Adipocyte (in vitro differentiated cells): Measurements from ENCODE around the gene PUM2.
"Not testable (repeated sequence)": the region's sequence is repeated elsewhere in the genome, so short reads cannot be mapped to it uniquely, and the experiment has no call there.

Source experiments
- DNase-seq: peaks from one replicate; pipeline ENCODE4 v3.0.0-alpha.2; 2015; ENCODE audit warnings: low read depth
- H3K27me3 ChIP-seq: replicated peaks from 2 replicates; pipeline ENCODE4 v1.7.0; 2013; ENCODE audit warnings: mild to moderate bottlenecking, low read length, moderate library complexity; ENCODE audit not compliant: control insufficient read depth, insufficient read depth
- H3K36me3 ChIP-seq: 2 replicates; pipeline ENCODE4 v1.7.0; 2013; ENCODE audit warnings: low read length, mild to moderate bottlenecking, moderate library complexity; ENCODE audit not compliant: control insufficient read depth, insufficient read depth, severe bottlenecking
- H3K4me1 ChIP-seq: 2 replicates; pipeline ENCODE4 v1.7.0; 2013; ENCODE audit warnings: mild to moderate bottlenecking, low read length, moderate library complexity; ENCODE audit not compliant: control insufficient read depth, insufficient read depth
- H3K4me3 ChIP-seq: 2 replicates; pipeline ENCODE4 v1.7.0; 2013; ENCODE audit warnings: mild to moderate bottlenecking, low read length, moderate library complexity
- H3K9ac ChIP-seq: 2 replicates; pipeline ENCODE4 v1.7.0; 2013; ENCODE audit warnings: mild to moderate bottlenecking, low read length, moderate library complexity
- H3K9me3 ChIP-seq: 2 replicates; pipeline ENCODE4 v1.7.0; 2013; ENCODE audit warnings: mild to moderate bottlenecking, low read length, moderate library complexity; ENCODE audit not compliant: control insufficient read depth

The PUM2 gene

DNA sequence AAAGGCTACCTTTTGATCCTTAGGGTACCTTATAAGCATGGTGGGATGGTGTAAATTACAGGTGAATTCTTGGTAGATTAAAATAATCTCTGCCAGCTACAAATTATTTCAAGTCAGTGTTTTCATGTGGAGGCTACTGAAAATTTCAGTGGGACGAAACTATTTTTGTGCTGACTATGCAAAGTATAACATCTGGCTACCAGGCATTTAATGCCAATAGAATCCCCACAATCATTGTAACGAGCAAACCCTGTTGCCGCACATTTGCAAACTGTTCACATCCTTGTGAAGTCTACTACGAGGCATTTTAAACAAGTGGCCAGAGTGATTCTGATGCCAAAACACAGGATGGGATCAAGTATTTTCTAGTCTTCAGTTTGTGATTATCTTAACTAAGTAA, 77.6 kb downstream of the PUM2 start:
- no peak overlapping the region for H3K4me3 ChIP-seq
- no peaks in the 10 kb centered on the region for H3K4me1 ChIP-seq
- DNase-seq: no peak
- H3K27me3 ChIP-seq: no peaks in the 10 kb centered on the region
- no peak overlapping the region for H3K9ac ChIP-seq
- H3K9me3 ChIP-seq: no peaks in the 10 kb centered on the region
- peaks cover 23% of the 10 kb centered on the region for H3K36me3 ChIP-seq

DNA sequence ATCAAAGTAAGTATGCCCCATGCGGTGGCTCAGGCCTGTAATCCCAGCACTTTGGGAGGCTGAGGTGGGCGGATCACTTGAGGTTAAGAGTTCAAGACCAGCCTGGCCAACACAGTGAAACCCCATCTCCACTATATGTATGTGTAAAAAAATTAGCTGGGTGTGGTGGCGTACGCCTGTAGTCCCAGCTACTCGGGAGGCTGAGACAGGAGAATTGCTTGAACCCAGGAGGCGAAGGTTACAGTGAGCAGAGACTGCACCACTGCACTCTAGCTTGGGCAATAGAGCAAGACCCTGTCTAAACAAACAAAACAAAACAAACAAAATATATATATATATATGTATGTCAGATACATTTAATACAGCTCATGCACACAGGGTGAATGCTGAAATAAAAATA, 82.3 kb downstream of the PUM2 start:
- H3K9ac ChIP-seq, H3K4me1 ChIP-seq, H3K27me3 ChIP-seq, H3K9me3 ChIP-seq, H3K4me3 ChIP-seq, DNase-seq: not testable (repeated sequence)
- H3K36me3 ChIP-seq: peaks cover 24% of the 10 kb centered on the region

GRCh38 chr2:20267529-20267928, 83.1 kb downstream of the PUM2 start:
- no peak overlapping the region for H3K9ac ChIP-seq
- no peaks in the 10 kb centered on the region for H3K27me3 ChIP-seq
- no peak overlapping the region for H3K4me3 ChIP-seq
- H3K9me3 ChIP-seq: no peaks in the 10 kb centered on the region
- no peaks in the 10 kb centered on the region for H3K4me1 ChIP-seq
- peaks cover 27% of the 10 kb centered on the region for H3K36me3 ChIP-seq
- DNase-seq: no peak

DNA sequence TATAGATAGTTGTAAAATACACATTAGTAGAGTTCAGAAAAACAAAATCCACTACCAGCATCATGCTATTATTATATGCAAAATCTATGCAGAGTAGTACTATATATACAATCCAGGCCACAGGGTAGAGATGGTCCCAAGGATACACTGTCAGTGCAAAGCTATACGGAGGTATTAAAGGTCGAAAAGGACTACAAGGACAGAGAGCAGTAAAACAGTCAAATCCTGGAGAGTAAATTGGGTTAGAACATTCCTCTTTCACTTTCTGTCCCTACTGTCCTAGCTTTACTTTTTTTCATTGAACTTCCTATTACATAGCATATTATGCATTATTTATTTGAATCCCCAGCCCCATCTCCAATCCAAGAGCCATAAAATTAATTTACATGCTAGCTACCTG, 86.0 kb downstream of the PUM2 start:
- DNase-seq: no peak
- Histone ChIP-seq H3K4me3 (no peak overlapping the region), H3K27me3 (no peaks in the 10 kb centered on the region), H3K4me1 (no peaks in the 10 kb centered on the region), H3K9ac (no peak overlapping the region), H3K36me3 (peaks cover 51% of the 10 kb centered on the region), H3K9me3 (no peaks in the 10 kb centered on the region)

DNA sequence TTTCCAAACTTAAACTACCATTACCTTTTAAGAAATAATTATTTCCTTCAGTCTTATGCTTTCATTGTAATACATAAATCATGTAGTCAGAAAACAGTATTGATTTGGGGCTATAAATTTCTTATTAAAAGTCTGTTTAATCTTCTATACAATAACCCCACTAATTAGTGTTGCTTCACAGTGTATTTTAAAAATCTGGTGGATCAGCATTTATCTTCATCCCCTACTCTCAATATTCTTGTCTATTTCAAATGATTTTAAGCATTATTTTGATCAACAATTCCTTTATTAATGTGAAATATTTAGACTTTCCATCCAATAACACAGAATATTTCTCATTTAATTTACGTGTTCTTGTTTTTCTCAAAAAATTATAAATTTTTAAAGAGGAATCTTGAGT, 93.2 kb downstream of the PUM2 start:
- Histone ChIP-seq H3K9me3 (no peaks in the 10 kb centered on the region), H3K9ac (no peak overlapping the region), H3K4me3 (no peak overlapping the region), H3K4me1 (no peaks in the 10 kb centered on the region), H3K27me3 (no peaks in the 10 kb centered on the region), H3K36me3 (peaks cover 87% of the 10 kb centered on the region)
- no peak for DNase-seq

DNA sequence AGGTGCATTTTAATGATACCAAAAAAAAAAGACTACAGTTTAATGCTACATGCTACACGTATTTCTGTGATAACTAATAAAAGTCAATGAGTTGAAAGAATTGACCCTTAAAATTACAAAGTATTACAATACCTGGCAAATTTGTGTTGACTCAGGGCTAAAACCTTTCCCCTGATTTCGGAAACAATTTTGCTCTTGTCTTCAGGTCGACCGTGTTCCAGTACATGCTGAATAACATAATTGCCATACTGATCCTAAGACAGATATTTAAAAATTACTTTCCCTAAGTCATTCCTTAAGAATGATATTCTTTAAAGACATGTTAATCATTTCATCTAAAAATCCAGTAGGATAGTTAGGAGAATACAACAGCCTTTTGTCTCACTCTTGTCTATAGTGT, 95.9 kb downstream of the PUM2 start:
- H3K36me3 ChIP-seq: peaks cover 87% of the 10 kb centered on the region
- H3K4me1 ChIP-seq: no peaks in the 10 kb centered on the region
- H3K9ac ChIP-seq: no peak overlapping the region
- no peaks in the 10 kb centered on the region for H3K9me3 ChIP-seq
- DNase-seq: no peak
- H3K27me3 ChIP-seq: no peaks in the 10 kb centered on the region
- H3K4me3 ChIP-seq: no peak overlapping the region

DNA sequence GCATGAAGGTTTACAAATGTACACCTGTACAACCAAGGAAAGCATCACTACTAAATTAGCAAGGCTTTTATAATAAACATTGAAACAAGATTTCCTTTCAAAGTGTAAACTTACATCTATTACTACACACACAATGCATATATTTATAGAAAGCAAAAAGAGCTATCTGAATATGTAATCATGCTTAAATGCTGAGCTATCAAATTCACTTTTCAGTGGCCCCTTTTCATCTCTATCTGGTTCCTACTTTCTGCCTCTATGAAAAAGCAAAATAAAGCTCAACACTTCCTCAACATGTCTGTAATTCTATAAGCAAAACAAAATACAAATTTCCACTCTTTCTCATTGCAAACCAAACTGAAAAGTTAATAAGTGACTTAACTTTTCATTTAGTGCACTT, 100.2 kb downstream of the PUM2 start:
- Histone ChIP-seq H3K27me3 (no peaks in the 10 kb centered on the region), H3K9ac (no peak overlapping the region), H3K9me3 (no peaks in the 10 kb centered on the region), H3K36me3 (peaks cover 78% of the 10 kb centered on the region), H3K4me1 (no peaks in the 10 kb centered on the region), H3K4me3 (no peak overlapping the region)
- no peak for DNase-seq

GRCh38 chr2:20249170-20249569, 101.5 kb downstream of the PUM2 start:
- no peak for DNase-seq
- peaks cover 66% of the 10 kb centered on the region for H3K36me3 ChIP-seq
- no peaks in the 10 kb centered on the region for H3K4me1 ChIP-seq
- H3K27me3 ChIP-seq: no peaks in the 10 kb centered on the region
- no peak overlapping the region for H3K9ac ChIP-seq
- H3K9me3 ChIP-seq: no peaks in the 10 kb centered on the region
- no peak overlapping the region for H3K4me3 ChIP-seq

GRCh38 chr2:20247084-20247483, 103.6 kb downstream of the PUM2 start:
- Histone ChIP-seq H3K4me3 (no peak overlapping the region), H3K9ac (no peak overlapping the region), H3K27me3 (no peaks in the 10 kb centered on the region), H3K4me1 (no peaks in the 10 kb centered on the region), H3K9me3 (no peaks in the 10 kb centered on the region), H3K36me3 (peaks cover 45% of the 10 kb centered on the region)
- no peak for DNase-seq

DNA sequence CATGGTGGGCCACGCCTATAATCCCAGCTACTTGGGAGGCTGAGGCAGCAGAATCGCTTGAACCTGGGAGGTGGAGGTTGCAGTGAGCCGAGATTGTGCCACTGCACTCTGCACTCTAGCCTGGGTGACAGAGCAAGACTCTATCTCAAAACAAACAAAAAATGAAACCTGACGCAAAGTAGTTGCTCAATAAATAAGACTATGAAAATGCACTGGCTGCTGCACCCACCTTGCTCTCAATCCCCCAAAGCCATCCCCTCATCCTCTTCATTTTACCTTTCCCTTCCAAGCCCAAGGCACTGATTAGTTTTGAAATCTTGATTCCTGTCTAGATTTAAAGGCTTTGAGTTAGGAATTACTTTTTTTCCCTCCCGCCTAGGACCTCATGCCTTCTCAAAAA, 107.0 kb downstream of the PUM2 start:
- H3K36me3 ChIP-seq: peaks cover 14% of the 10 kb centered on the region
- not testable (repeated sequence) for H3K9me3 ChIP-seq, H3K27me3 ChIP-seq, H3K9ac ChIP-seq, H3K4me3 ChIP-seq, DNase-seq, H3K4me1 ChIP-seq

- no peaks in the 10 kb centered on the region for H3K27me3 ChIP-seq
- no peak overlapping the region for H3K4me3 ChIP-seq
- peaks cover 13% of the 10 kb centered on the region for H3K36me3 ChIP-seq
- H3K9ac ChIP-seq: no peak overlapping the region
- no peak for DNase-seq
- no peaks in the 10 kb centered on the region for H3K4me1 ChIP-seq
- peaks cover 5% of the 10 kb centered on the region for H3K9me3 ChIP-seq
Measured at GRCh38 chr2:20242727-20243377, 107.8 kb downstream of the PUM2 start.
